Neural crest cell (in vitro differentiated cells): ENCODE results near the gene SNAP91. TPM values are rescaled to one million over a fixed set of nuclear protein-coding genes. Genes with fewer than 3 reads are reported as not detected.
"Not testable (repeated sequence)": the region's sequence is repeated elsewhere in the genome, so short reads cannot be mapped to it uniquely, and the experiment has no call there.

ENCODE experiments used
- DNase-seq: peaks from one replicate; pipeline ENCODE4 v3.0.0; 2021; ENCODE audit warnings: low read depth, mixed read lengths, low spot score
- H3K27ac Mint-ChIP-seq: one replicate; pipeline ENCODE4 v1.8.0; 2021; ENCODE audit warnings: mild to moderate bottlenecking, mixed read lengths; ENCODE audit not compliant: unreplicated experiment
- H3K27me3 Mint-ChIP-seq: 2 replicates; pipeline ENCODE4 v1.8.0; 2021; ENCODE audit warnings: low read depth, mild to moderate bottlenecking, mixed read lengths
- H3K36me3 Mint-ChIP-seq: 2 replicates; pipeline ENCODE4 v1.8.0; 2021; ENCODE audit warnings: low read depth, mild to moderate bottlenecking, mixed read lengths
- H3K4me1 Mint-ChIP-seq: 2 replicates; pipeline ENCODE4 v1.8.0; 2021; ENCODE audit warnings: mixed read lengths
- H3K4me3 Mint-ChIP-seq: one replicate; pipeline ENCODE4 v1.8.0; 2021; ENCODE audit warnings: mild to moderate bottlenecking, mixed read lengths
- H3K9me3 Mint-ChIP-seq: 2 replicates; pipeline ENCODE4 v1.8.0; 2021; ENCODE audit warnings: mixed read lengths
- CTCF ChIP-seq: fragments of 200-600 bp; sonication (generic); conservative IDR thresholded peaks from 2 replicates; pipeline ENCODE4 v1.5.0; 2021; ENCODE audit warnings: antibody characterized with exemption, mild to moderate bottlenecking
- long read RNA-seq: library from polyadenylated mRNA; unstranded; transcript quantifications from one replicate; pipeline ENCODE4 v2.0.0, GENCODE V29; 2020
- total RNA-seq: library from RNA; stranded (reverse); gene quantifications from 2 replicates; pipeline ENCODE4 v1.2.1, GENCODE V29; 2021

The SNAP91 gene
- total RNA-seq, result 8.1 and 8.7 TPM in 2 replicates
- long read RNA-seq, partial matches to known transcripts, result 1 of 1 reads
- long read RNA-seq, other reads (novel, unspliced or antisense), result 0 of 1 reads

DNA sequence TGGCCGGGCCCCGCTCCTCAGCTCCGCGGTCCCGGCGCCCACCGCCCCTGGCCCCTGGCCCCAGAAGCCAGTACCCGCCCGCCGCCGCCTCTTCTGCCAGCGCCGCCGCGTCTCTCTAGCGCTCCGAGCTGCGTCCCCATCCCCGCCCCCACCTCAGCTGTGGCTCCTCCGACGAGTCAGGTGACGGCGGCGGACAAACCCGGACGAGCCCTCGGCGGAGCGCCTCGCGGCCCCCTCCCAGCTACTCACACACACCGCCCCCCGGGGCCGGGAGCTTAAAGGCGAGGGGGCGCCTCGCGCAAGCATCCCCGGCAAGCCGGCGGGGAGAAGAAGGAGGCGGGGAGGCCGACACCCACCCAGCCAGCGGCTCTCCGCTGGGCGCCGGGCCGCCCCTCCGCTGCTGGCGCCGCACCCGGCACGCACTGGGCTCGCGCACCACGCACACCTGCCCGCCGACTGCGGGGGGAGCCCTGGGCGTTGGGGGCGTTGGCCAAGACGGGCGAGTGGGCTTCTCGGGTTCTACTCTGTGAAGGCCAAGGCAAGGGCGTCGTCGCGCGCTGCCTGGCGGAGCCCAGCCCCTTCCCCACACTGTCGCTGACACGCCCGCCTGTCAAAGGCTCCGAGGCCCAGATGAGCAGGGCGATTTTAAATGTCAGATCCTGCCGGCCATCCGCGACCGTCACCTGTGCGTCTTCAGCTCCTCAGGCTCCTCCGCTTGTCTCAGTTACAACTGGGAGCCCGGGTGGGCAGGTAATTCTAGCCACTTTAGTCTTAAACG lies at the start of gene SNAP91:
Gene SNAP91 (minus strand): TSS at position 132 of the 778 bp plus-strand sequence. CDS start 1,174 bp downstream, outside the sequence.
- peak within 1 kb of the TSS; percentile 63 for H3K27ac Mint-ChIP-seq
- peak within 1 kb of the TSS; percentile 94 for H3K4me3 Mint-ChIP-seq
- TF ChIP-seq CTCF, result no peak
- peaks cover 11% of the 10 kb centered on the region for H3K4me1 Mint-ChIP-seq
- H3K9me3 Mint-ChIP-seq, result peaks cover 3% of the 10 kb centered on the region
- H3K27me3 Mint-ChIP-seq, result peaks cover 71% of the 10 kb centered on the region
- DNase-seq, result peak; percentile 64
- no peaks in the 10 kb centered on the region for H3K36me3 Mint-ChIP-seq

GRCh38 chr6:83758533-83758932 lies 49.6 kb upstream of the SNAP91 start:
- DNase-seq, result no peak
- no peak for TF ChIP-seq CTCF
- peaks cover 6% of the 10 kb centered on the region for H3K9me3 Mint-ChIP-seq
- no peak overlapping the region for H3K4me3 Mint-ChIP-seq
- peaks cover 6% of the 10 kb centered on the region for H3K27me3 Mint-ChIP-seq
- H3K36me3 Mint-ChIP-seq, result peaks cover 2% of the 10 kb centered on the region
- no peak overlapping the region for H3K27ac Mint-ChIP-seq
- no peaks in the 10 kb centered on the region for H3K4me1 Mint-ChIP-seq

DNA sequence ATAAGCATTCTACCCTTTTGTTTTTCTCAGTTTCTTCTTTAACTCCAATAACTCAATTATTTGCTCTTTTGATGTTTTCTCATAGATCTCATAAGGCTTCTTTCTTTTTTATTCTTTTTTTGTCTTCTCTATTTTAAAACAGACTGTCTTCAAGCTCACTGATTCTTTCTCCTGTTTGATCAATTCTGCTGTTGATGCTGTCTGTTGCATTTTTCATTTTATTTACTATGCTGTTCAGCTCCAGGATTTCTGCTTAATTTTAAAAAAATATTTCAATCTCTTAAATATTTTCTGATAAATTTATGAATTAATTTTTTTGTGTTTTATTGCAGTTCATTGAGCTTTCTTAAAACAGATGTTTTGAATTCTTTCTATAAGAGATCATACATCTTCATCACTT lies 48.1 kb upstream of the SNAP91 start:
- H3K4me3 Mint-ChIP-seq, result no peak overlapping the region
- H3K9me3 Mint-ChIP-seq, result peaks cover 9% of the 10 kb centered on the region
- H3K27ac Mint-ChIP-seq, result no peak overlapping the region
- TF ChIP-seq CTCF, result no peak
- no peak for DNase-seq
- H3K27me3 Mint-ChIP-seq, result peaks cover 3% of the 10 kb centered on the region
- H3K36me3 Mint-ChIP-seq, result peaks cover 2% of the 10 kb centered on the region
- H3K4me1 Mint-ChIP-seq, result no peaks in the 10 kb centered on the region

GRCh38 chr6:83756565-83756964 lies 47.7 kb upstream of the SNAP91 start:
- Mint-ChIP-seq H3K4me3 (no peak overlapping the region), H3K27ac (no peak overlapping the region), H3K4me1 (no peaks in the 10 kb centered on the region), H3K36me3 (peaks cover 2% of the 10 kb centered on the region), H3K9me3 (peaks cover 9% of the 10 kb centered on the region), H3K27me3 (peaks cover 3% of the 10 kb centered on the region)
- no peak for DNase-seq
- TF ChIP-seq CTCF, result no peak

- DNase-seq, H3K36me3 Mint-ChIP-seq, H3K27ac Mint-ChIP-seq, H3K27me3 Mint-ChIP-seq, H3K4me3 Mint-ChIP-seq, H3K4me1 Mint-ChIP-seq, H3K9me3 Mint-ChIP-seq: not testable (repeated sequence)
Measured at GRCh38 chr6:83752375-83752774, 43.5 kb upstream of the SNAP91 start.

DNA sequence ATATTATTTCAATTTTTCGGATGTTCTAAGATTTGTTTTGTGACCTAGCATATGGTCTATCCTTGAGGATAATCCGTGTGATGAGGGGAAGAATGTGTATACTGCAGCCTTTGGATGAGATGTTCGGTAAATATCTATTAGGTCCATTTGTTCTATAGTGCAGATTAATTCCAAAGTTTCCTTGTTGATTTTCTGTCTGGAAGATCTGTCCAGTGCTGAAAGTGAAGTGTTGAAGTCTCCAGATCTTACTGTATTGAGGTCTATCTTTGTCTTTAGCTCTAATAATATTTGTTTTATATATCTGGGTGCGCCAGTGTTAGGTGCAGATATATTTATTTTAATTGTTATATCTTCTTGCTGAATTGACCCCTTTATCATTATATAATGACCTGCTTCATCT lies 32.2 kb upstream of the SNAP91 start:
- Mint-ChIP-seq H3K9me3 (peaks cover 2% of the 10 kb centered on the region), H3K36me3 (no peaks in the 10 kb centered on the region), H3K4me3 (no peak overlapping the region), H3K4me1 (no peaks in the 10 kb centered on the region), H3K27ac (no peak overlapping the region), H3K27me3 (peaks cover 40% of the 10 kb centered on the region)
- no peak for DNase-seq
- no peak for TF ChIP-seq CTCF
